GM18517 (cell line): ENCODE measurements around the gene PRDX2.

ENCODE experiments used
- ATAC-seq: cut with Tn5 transposase; IDR thresholded peaks from one replicate; pipeline ENCODE4 v1.9.1; 2021; ENCODE audit warnings: mild to moderate bottlenecking, moderate library complexity; ENCODE audit not compliant: unreplicated experiment

PRDX2 gene

GRCh38 chr19:12792853-12793289 is 8.7 kb downstream of the PRDX2 start:
- ATAC-seq = no peak

DNA sequence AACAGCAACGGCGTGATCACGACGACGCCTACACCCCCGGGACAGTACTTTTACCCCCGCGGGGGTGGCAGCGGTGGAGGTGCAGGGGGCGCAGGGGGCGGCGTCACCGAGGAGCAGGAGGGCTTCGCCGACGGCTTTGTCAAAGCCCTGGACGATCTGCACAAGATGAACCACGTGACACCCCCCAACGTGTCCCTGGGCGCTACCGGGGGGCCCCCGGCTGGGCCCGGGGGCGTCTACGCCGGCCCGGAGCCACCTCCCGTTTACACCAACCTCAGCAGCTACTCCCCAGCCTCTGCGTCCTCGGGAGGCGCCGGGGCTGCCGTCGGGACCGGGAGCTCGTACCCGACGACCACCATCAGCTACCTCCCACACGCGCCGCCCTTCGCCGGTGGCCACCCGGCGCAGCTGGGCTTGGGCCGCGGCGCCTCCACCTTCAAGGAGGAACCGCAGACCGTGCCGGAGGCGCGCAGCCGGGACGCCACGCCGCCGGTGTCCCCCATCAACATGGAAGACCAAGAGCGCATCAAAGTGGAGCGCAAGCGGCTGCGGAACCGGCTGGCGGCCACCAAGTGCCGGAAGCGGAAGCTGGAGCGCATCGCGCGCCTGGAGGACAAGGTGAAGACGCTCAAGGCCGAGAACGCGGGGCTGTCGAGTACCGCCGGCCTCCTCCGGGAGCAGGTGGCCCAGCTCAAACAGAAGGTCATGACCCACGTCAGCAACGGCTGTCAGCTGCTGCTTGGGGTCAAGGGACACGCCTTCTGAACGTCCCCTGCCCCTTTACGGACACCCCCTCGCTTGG is 9.3 kb downstream of the PRDX2 start:
- ATAC-seq = no peak

- peak; percentile 25 for ATAC-seq
These were observed 10.1 kb downstream of the PRDX2 start, which contains the start of gene JUNB for GRCh38 chr19:12791345-12792050. TSS of gene JUNB (plus strand) at chr19:12791486. CDS start at chr19:12791772, 286 bp downstream.

DNA sequence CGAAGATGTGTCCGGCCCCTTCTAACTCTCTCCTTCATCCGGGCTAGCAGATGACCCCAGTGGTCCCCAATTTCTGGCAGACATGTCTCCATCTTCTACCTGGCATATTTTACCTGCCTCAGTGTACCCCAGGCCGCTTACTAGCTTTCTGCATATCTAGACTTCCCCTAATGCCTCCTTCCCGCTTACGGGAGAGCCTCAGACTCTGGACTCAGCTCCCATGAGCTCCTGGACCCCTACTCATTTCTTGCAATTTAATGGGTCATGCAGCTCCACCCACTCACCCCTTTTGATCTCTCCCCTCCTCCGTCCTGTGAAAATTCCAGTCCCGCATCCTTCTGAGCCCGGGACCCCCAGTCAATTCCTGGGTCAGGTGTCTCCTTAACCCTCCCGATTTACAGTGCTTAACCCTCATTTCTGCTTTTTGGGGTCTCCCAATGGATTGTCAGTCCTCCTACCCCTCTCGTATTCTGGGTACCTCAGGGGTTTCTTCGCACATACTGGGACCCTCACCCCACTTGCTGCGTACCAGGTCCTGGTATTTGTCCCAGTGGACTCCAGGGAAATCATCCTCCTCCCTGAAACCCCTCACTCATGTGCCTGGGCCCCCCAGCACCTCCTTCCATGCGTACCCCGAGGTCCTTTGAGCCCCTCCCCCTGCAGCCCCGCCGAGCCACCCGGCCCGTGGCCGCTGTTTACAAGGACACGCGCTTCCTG is 10.8 kb downstream of the PRDX2 start:
- no peak for ATAC-seq

- ATAC-seq = peak; percentile 39
These were observed 11.5 kb downstream of the PRDX2 start for GRCh38 chr19:12789904-12790619.

GRCh38 chr19:12789098-12789903 is 12.3 kb downstream of the PRDX2 start:
- no peak for ATAC-seq

DNA sequence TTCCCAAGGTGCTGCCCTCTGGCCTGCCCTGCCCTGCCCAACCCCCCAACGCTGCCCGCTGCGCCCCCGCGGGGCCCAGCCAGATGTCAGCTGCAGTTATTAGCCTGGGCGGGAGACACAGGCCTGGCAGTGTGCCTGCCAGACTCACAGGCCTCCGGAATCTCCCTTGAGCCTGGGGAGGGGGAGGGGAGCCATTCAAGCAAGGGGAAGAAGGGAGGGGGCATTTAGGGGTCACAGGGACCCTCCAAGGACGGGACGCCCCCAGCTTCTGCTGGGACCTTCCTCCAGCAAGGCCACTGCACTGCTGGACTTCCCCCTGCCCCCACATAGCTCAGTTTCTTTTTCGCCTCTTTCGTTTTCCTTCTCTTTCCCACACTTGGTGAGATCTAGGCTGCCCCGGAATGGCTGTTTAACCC is 12.9 kb downstream of the PRDX2 start:
- ATAC-seq = no peak

GRCh38 chr19:12788042-12788681 is 13.4 kb downstream of the PRDX2 start:
- ATAC-seq = no peak

- no peak for ATAC-seq
These were observed 14.1 kb downstream of the PRDX2 start for GRCh38 chr19:12787458-12787857.

DNA sequence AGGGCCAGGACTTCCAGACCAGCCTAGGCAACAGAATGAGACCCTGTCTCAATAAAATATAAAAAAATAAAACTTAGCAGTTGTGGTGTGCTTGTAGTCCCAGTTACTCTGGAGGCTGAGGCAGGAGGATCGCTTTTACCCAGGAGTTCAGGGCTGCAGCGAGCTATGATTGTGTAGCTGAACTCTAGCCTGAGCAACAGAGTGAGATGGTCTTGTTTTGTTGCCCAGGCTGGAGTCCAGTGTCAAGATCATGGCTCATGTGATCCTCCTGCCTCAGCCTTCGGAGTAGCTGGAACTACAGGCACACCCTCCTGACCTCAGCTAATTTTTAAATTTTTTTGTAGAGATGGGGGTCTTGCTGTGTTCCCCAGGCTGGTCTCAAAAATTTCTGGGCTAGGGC is 14.6 kb downstream of the PRDX2 start:
- no peak for ATAC-seq

GRCh38 chr19:12786141-12786870 is 15.3 kb downstream of the PRDX2 start:
- no peak for ATAC-seq

DNA sequence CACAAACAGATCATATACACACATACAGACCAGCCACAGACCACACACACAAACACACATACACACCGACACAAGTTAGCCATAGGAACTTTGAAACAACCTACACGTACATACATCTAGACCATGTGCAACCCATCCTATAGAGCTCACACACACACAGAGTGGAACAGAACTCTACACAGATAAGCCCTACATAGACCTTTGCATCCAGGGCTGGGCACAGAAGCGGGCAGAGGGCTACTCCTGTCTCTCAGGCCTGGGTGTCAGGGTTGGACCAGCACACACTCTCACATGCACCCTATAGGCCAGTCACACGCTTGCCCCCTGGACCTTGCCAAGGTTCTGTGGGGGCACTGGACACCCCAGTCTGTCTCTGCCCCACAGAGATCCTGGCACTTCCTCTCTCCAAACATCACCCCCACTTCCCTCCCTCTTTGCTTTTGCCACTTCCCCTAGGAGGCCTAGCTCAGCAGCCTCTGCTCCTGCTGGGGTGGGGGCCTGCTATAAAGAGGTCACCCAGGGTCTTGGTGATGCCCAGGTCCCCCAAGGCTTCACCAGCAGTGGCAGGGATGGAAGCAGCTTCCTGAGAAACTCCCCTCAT is 16.1 kb downstream of the PRDX2 start:
- no peak for ATAC-seq

DNA sequence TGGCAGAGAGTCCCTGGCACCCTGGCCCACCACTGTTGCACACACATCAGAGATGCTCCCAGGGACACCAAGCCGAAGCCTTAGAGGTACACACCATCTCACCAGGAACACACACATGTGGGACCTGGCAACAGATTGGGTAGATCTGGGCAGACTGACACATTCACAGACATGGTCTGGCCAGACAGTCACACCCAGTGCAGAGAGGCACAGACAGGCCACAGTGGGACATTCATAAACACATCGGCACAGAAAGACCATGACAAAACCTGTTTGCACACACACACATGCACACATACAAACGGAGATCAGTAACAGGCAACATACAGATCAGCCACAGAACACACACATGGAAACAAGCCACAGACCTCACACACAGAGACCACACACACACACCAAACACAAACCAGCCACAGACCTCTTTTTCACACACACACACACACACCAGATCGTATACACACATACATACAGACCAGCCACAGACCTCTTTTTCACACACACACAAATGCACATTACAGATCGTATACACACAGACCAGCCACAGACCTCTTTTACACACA is 16.6 kb downstream of the PRDX2 start:
- no peak for ATAC-seq

DNA sequence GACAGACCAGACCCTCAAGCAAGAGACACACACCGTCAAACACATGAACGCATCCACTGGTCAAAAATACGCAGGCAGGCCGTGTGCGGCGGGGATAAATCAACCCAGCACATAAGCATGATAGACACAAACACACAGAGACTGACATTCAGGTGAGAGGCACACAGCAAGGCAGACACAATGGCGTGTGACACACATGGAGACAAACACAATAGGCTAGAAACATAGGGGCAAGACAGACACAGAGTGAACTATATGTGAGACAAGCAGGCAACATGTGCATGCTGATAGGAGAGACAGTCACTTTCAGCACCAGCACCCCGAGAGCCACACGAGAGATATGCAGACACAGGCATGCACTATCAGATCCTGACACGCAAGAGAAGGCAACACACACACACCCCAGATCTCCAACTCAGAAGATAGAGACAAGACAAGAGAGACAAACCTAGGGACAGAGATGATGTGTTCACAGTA is 17.2 kb downstream of the PRDX2 start:
- ATAC-seq = no peak

DNA sequence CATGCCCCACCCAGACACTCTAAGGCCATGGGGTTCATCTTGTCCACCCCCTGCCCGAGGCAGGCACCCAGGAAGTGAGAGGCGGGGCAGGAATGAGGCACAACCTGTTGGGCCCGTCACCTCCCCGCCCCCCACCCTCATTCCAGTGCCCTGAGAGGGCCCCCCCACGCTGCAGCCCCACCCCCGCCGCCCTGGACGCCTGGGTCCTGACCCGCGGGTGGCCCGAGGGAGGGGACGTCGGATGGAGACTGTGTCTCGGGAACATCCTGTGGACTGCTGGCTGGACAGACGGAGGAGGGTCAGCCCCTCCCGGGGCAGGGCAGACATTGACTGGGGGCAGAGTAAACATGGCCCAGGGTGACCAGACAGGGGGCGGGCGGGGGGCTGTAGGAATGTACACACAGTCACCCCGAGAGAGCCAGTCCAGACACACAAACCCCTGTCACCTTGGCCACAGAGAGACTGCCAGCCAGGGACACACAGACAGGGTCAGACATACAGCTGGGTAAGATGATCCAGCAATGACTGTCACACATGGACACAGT is 17.7 kb downstream of the PRDX2 start:
- ATAC-seq = no peak

DNA sequence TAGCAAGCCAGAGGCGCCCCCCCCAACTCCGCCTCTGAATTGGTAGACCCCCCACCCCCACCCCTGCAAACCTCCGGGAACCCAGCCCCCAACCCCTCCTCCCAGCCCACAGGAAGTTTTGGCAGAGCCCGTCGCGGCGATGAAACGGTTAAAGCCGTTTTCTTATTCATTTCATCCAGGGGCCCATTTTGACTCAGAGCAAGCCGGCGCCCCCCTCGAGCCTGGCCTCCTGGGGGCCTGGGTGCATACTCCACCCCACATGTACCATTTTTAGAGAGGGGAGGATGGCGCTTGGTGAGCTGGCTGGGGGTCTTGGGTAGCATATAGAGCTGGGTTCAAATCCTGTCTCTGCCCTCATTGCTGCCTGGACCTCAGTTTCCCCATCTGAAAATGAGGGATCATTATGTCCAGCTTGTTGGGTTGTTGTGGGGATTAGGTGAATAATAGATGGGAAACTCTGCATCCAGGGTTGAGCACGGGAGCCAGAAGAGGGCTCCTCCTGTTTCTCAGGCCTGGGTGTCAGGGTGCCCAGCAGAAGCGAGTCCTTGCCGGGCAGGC is 18.2 kb downstream of the PRDX2 start:
- ATAC-seq = no peak
